Pancreas (tissue), 10 donors: ENCODE results near the gene M1AP. TPM values are rescaled to one million over a fixed set of nuclear protein-coding genes. Genes with fewer than 3 reads are reported as not detected.
"Not testable (repeated sequence)": the region's sequence is repeated elsewhere in the genome, so short reads cannot be mapped to it uniquely, and the experiment has no call there.

Experiments used
- ATAC-seq, 4 donors: fragments of 200-7000 bp; cut with Tn5 transposase; one replicate each; pipeline versions ENCODE4 v1.8.0 to v1.9.1; 2020; ENCODE audit warnings: mild to moderate bottlenecking in 4 of 4, moderate library complexity in 4 of 4
- DNase-seq, 6 donors: peaks; one replicate each; pipeline ENCODE4 v3.0.0-alpha.2; 2020
- FAIRE-seq: peaks from 2 replicates; lab custom pipeline; 2012; peaks lifted over from hg19 to GRCh38; lab: Jason Lieb, UNC
- H3K27ac ChIP-seq, 4 donors: fragments of 200-600 bp; sonication (generic); 1 replicate in 3 of 4; 2 replicates in 1 of 4; pipeline versions ENCODE4 v1.5.0 to v1.8.0; 2020
- H3K27me3 ChIP-seq, 4 donors: fragments of 200-600 bp; one replicate each; pipeline ENCODE4 v1.8.0; 2021
- H3K36me3 ChIP-seq, 3 donors: fragments of 200-600 bp; sonication (generic) in 1 of 3; one replicate each; pipeline versions ENCODE4 v1.5.0 to v1.8.0; 2020 to 2021
- H3K4me1 ChIP-seq, 3 donors: fragments of 200-600 bp; one replicate each; pipeline ENCODE4 v1.8.0; 2021
- H3K4me3 ChIP-seq, 4 donors: fragments of 200-600 bp; sonication (generic) in 2 of 4; one replicate each; pipeline versions ENCODE4 v1.5.0 to v1.8.0; 2020 to 2021
- H3K9me3 ChIP-seq, 4 donors: fragments of 200-600 bp; one replicate each; pipeline ENCODE4 v1.8.0; 2021
- CTCF ChIP-seq, 4 donors: fragments of 200-600 bp; sonication (generic) in 3 of 4; IDR thresholded peaks; one replicate each; pipeline versions ENCODE4 v1.5.0 to v1.8.0; 2021; ENCODE audit warnings: antibody characterized with exemption in 4 of 4
- WGBS, 2 donors: extraction: QIAGEN DNeasy Blood & Tissue Kit; methylation state at CpG; one replicate each; pipeline ENCODE4 v1.1.7; 2013; 5-methylcytosine and 5-hydroxymethylcytosine counted together
- intact Hi-C, 3 donors: fragments of 100-400 bp; cut with DNase I; formaldehyde crosslinking; loops; one replicate each; pipeline versions ENCODE4 v1.11.1 to v1.14.2; 2022
- polyA plus RNA-seq, 2 donors: library from polyadenylated mRNA; stranded (reverse); fragments of 200-250 nt; gene quantifications; one replicate each; pipeline ENCODE4 v1.2.3, GENCODE V29; 2013
- total RNA-seq, 6 donors: library from RNA; stranded (reverse); fragmentation: NEBNext Ultra II Directional in 4 of 6; extraction: Animal tissue kit (Norgen Biotek cat#: 25700) in 4 of 6; gene quantifications; one replicate each; pipeline versions ENCODE4 v1.2.1 to v1.2.4, GENCODE V29; 2021 to 2023
- donor health status: healthy with polysubstance abuse.
- donor health status: DM: no; HTN: no; CAD: no; lungs with moderate emphysema.
- donor health status: DM: no; HTN: no; CAD: no.
- donor health status: control.
- donor health status: control.
- donor health status: Bipolar disorder and iron deficiency.
- donor health status: DM: yes; HTN: yes; CAD: no.
- donor health status: DM: no; HTN: no; CAD: no.
- donor health status: DM: no; HTN: no; CAD: no.
- donor health status: DM: yes; HTN: yes; CAD: no.

The M1AP gene
- total and polyA plus RNA-seq, 8 donors, result 0.11 to 0.66 (median 0.27) TPM

GRCh38 chr2:74567881-74568280, 80.2 kb downstream of the M1AP start:
- Histone ChIP-seq H3K36me3 (no peaks in the 10 kb centered on the region), H3K27me3 (no peaks in the 10 kb centered on the region), H3K27ac (no peak overlapping the region), H3K4me3 (no peak overlapping the region), H3K4me1 (no peaks in the 10 kb centered on the region), H3K9me3 (no peaks in the 10 kb centered on the region)
- DNase-seq, result no peak
- peak in 1 of 4 donors; percentile 46 for ATAC-seq
- WGBS, 2 donors, result 73 to 75% methylated on average over 5 of the region's 5 CpGs
- no peak for TF ChIP-seq CTCF (IDR thresholded peaks at IDR 0.05)
- intact Hi-C loops, result no loop called here
- FAIRE-seq, result no peak

DNA sequence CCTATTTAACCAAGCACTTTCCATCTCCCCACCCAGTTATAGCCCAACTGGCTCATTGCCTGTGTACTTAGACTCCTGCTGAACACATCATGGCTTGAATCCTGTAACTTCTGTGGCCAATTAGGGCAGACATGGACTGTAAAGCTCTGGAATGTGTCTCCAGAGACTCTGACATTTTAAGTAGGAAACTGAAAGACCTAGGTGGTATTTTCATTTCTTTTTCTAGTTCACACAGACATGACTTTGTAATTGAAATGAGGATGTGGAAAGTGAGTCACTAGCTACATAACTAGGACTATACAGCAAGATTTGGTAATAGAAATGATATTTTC, 81.4 kb downstream of the M1AP start:
- no peak overlapping the region for H3K4me3 ChIP-seq
- TF ChIP-seq CTCF (IDR thresholded peaks at IDR 0.05), result no peak
- no peak overlapping the region for H3K27ac ChIP-seq
- H3K9me3 ChIP-seq, result no peaks in the 10 kb centered on the region
- FAIRE-seq (no peak), ATAC-seq (peak in 2 of 4 donors; percentile 26 to 40), DNase-seq (no peak)
- no peaks in the 10 kb centered on the region for H3K36me3 ChIP-seq
- no peaks in the 10 kb centered on the region for H3K4me1 ChIP-seq
- H3K27me3 ChIP-seq, result no peaks in the 10 kb centered on the region
- intact Hi-C loops, result no loop called here

GRCh38 chr2:74566076-74566753, 81.9 kb downstream of the M1AP start:
- no peak for ATAC-seq
- 61 to 78% methylated on average over 7 of the region's 7 CpGs for WGBS, 2 donors
- no peak overlapping the region for H3K4me3 ChIP-seq
- H3K27ac ChIP-seq, result no peak overlapping the region
- no peaks in the 10 kb centered on the region for H3K9me3 ChIP-seq
- H3K27me3 ChIP-seq, result no peaks in the 10 kb centered on the region
- H3K4me1 ChIP-seq, result no peaks in the 10 kb centered on the region
- no peak for FAIRE-seq
- intact Hi-C loops, result no loop called here
- no peak for DNase-seq
- TF ChIP-seq CTCF (IDR thresholded peaks at IDR 0.05), result no peak
- no peaks in the 10 kb centered on the region for H3K36me3 ChIP-seq

- Histone ChIP-seq H3K36me3 (no peaks in the 10 kb centered on the region), H3K9me3 (no peaks in the 10 kb centered on the region), H3K4me1 (no peaks in the 10 kb centered on the region), H3K4me3 (no peak overlapping the region), H3K27ac (no peak overlapping the region), H3K27me3 (no peaks in the 10 kb centered on the region)
- intact Hi-C loops, result no loop called here
- WGBS, 2 donors, result 62 to 63% methylated on average over 5 of the region's 5 CpGs
- FAIRE-seq (no peak), ATAC-seq (no peak), DNase-seq (no peak)
- TF ChIP-seq CTCF (IDR thresholded peaks at IDR 0.05), result no peak
Observed at GRCh38 chr2:74564222-74564621, 83.9 kb downstream of the M1AP start.

GRCh38 chr2:74562126-74562775, 85.9 kb downstream of the M1AP start:
- intact Hi-C loops, result no loop called here
- TF ChIP-seq CTCF (IDR thresholded peaks at IDR 0.05), result no peak
- no peaks in the 10 kb centered on the region for H3K27me3 ChIP-seq
- ATAC-seq (no peak), FAIRE-seq (no peak), DNase-seq (no peak)
- no peaks in the 10 kb centered on the region for H3K36me3 ChIP-seq
- H3K27ac ChIP-seq, result no peak overlapping the region
- H3K4me1 ChIP-seq, result no peaks in the 10 kb centered on the region
- WGBS, 2 donors, result 65 to 78% methylated on average over 7 of the region's 7 CpGs
- H3K4me3 ChIP-seq, result no peak overlapping the region
- H3K9me3 ChIP-seq, result no peaks in the 10 kb centered on the region

- H3K9me3 ChIP-seq, FAIRE-seq, H3K36me3 ChIP-seq, H3K27ac ChIP-seq, ATAC-seq, H3K4me3 ChIP-seq, H3K27me3 ChIP-seq, intact Hi-C loops, DNase-seq, H3K4me1 ChIP-seq: not testable (repeated sequence)
- 85 to 100% methylated on average over 1 of the region's 1 CpG for WGBS, 2 donors
Observed at GRCh38 chr2:74561022-74561421, 87.1 kb downstream of the M1AP start.
